ENCODE measurements around the gene MTHFD2. TPM values are rescaled to one million over a fixed set of nuclear protein-coding genes. Genes with fewer than 3 reads are reported as not detected.
"Not testable (repeated sequence)": the region's sequence is repeated elsewhere in the genome, so short reads cannot be mapped to it uniquely, and the experiment has no call there.

The MTHFD2 gene
- total RNA-seq, 1 donor from 2014 or later: 166 TPM

DNA sequence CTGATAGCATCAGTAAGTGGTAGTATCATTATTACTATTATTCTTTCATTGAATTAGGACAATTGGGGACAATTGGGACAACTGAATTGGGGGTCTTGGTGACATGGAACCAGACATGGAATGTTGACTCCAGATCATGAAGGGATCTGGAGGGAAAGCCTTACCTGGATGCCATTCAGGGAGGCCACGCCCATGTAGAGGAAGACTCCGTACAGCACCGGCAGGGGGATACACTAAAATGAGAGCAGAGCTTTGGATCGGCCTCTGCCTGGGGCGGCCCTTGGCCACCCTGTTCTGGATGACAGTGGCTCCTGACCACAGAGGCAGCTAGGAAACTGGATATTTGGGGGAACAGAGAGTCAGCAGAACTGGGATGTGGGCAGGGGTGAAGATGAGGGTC lies 29.2 kb downstream of the MTHFD2 start:
- no peak for DNase-seq (ENCODE audit: low read depth, low spot score)

DNA sequence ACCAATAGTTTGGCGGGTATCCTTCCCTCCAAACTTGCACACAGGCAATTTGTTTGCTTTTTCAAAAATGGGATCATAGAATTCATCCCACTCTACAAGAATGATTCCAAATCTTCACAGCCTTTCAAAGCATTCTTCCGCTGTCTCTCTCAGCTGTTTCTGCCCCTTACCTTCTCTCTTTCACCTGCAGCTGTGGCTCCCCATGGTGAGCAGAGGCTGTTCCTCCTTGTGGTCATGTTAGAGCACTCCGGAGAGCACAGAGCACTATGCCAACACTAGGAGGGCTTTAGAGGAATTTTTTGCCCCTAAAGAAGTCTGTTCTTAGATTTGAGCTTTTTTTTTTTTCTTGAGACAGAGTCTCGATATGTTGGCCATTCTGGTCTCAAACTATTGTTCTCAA lies 30.4 kb downstream of the MTHFD2 start:
- DNase-seq (ENCODE audit: low read depth, low spot score): no peak

DNA sequence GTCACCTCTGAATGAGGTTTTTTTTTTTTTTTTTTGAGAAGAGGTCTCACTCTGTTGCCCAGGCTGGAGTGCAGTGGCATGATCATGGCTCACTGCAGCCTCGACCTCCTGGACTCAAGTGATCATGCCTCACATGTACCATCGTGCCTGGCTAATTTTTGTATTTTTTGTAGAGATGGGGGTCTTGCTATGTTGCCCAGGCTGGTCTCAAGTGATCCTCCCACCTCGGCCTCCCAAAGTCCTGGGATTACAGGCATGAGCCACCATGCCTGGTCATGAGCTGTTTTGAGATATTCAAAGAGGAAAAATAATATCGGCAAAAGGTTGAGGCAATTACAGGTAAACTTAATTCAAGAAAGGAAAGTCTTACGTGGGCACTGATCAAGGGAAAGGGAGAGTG lies 31.4 kb downstream of the MTHFD2 start:
- DNase-seq (ENCODE audit: low read depth, low spot score): not testable (repeated sequence)

DNA sequence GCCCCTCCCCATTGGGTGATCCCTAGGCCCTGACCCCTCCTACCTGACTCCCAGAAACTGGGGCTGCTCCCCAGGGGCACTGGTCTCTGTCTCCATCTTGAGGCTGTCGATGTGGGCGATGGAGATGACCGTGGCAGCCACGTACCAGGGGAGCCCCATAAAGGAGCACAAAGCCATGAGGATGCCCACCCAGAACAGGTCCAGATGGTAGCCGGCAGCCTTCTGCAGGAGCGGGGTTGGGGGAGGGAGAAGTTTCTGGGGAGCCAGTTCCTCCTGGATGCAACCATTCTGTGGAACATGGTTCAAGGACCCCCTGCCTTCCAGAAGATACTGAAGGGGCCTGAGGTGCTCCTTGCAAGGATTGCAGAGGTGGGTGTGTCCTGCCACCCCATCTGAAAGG lies 34.0 kb downstream of the MTHFD2 start:
- DNase-seq (ENCODE audit: low read depth, low spot score): no peak

DNA sequence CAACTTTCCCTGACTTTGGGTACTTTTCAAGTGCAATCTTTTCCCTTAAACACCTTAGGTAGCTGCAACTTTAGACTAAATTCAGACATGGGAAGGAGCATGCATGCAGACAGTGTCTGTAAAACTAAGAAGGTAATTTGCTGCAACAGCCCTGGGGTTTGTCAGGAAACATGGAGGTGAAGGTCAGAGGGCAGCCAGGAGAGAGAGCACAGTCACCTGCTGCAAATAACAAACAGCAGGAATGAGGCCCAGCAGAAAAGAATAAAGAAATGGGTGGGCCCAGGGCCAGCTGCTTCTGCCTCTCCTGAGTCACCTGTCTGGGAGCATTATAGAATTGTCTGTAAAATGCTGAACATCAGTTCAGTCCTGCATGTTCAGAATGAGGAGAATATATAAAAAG lies 35.2 kb downstream of the MTHFD2 start:
- DNase-seq (ENCODE audit: low read depth, low spot score): no peak

DNA sequence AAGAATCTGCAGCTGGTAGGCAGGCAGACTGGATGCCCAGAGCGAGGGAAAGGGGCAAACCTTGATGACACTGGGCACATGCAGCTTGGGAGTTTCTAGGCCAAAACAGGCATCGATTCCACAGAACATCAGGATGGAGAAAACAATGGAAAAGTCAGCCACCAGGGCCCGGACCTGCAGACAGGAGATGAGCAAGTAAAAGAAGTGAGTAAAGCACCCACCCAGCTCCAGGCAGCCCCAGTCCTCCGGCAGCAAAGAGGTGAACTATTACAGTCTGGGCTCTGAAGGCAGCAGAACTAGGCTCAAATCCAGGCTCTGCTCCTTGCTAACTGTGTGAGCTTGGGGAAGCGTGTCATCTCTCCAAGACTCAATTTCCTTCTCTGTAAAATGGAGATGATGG lies 36.6 kb downstream of the MTHFD2 start:
- DNase-seq (ENCODE audit: low read depth, low spot score): no peak

DNA sequence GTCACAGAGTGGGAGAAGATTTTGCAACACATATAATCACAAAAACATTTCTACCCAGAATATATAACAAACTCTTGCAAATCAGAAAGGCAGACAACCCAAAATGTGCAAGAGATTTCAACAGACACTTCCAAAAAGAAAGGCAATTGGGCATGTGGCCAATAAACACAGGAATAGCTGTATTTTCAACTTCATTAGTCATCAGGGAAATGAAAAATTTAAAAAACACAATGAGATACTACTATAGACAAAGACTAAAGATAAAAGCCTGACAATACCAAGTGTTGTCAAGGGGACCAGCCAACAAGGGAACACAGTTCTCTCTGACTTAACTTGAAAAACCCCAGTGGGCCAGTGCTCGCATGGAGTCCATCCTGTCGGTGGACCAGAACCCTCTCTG lies 40.5 kb downstream of the MTHFD2 start:
- no peak for DNase-seq (ENCODE audit: low read depth, low spot score)

DNA sequence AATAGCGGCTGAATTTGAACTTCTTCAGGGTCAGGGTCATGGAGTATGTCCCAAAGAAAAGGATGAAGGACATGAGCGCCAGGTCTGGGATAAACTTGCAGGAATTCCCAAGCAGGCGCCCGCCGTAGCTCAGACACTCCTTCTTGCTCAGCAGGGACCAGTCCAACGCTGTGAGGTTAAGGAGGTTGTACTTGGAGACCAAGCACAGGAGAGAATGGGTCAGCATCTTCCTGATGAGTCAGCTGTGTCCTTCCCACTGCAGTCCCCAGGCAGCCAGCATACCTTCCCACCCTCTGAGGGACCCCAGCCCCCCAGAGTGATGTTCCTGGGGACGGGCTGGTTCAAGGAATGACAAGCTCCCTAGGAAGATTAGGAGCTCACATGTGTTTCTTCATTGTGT lies 40.9 kb downstream of the MTHFD2 start:
- no peak for DNase-seq (ENCODE audit: low read depth, low spot score)

DNA sequence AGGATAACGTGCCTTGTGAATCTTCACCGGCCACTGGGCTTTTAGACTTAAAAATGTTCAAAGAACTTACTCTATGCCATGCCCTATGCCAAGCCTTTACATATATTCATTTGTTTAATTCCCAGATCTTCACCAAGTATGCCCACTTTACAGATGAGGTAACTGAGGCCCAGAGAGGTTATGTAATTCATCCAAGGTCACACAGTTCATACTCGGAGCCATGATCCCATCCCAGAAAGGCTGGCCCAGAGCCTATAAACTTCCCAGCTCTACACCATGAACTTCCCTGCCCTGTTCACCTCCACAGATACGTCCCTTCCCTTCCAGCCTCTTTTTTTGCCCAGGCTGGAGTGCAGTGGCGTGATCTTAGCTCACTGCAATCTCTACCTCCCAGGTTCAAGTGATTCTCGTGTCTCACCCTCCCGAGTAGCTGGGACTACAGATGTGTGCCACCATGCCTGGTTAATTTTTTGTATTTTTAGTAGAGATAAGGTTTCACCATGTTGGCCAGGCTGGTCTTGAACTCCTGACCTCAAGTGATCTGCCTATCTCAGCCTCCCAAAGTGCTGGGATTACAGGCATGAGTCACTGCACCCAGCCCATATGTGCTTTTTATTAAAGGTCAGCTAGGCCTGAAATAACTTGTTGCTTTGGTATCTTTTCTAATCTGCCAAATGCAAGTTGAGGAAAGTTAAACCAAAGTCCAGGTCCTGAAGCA lies 44.1 kb downstream of the MTHFD2 start:
- no peak for DNase-seq (ENCODE audit: low read depth, low spot score)

DNA sequence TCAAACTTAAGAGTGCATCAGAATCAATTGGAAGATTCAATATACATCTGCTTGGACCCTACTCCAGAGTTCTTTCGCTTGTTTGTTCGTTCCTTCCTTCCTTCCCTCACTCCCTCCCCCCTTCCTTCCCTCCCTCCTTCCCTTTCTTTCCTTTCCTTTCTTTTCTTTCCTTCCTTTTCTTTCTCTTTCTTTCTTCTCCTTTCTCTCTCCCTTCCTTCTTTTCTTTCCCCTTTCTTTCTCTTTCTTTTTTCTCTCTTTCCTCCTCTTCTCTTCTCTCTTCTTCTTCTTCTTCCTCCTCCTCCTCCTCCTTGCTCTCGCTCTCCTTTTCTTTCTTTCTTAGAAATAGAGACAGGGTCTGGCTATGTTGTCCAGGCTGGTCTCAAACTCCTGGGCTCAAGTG lies 45.9 kb downstream of the MTHFD2 start:
- no peak for DNase-seq (ENCODE audit: low read depth, low spot score)

DNA sequence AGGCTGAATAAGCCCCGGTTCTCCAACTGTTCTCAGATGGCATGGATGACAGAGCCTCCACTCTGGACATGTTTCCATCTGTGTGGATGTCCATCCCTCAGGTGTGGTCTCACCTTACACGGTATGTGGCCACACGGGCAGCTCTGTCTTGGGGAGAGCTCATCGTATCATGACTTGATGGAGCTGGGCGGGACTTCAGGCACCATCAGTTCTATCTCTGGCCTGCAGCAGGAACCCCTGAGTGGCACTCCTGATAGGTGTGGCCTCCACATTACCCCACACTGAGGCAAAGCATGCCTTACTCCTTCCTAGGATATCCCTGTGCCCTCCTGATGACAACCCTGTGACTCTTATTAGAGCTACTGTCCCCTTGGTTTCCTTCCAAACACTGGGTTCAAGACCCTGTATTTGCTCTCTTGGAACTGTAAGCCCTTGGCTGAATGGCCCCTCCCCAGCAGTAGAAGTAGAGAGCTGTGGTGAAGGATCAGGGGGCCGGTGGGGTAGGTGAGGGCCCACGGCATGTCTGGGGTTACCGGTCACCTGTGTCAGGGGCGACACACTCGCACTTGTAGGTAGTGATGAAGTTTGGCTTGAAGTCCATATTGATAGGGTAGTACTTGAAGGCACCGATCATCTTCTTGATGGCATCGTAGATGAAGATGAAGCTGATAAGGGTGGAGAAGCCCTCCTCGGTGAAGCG lies 48.2 kb downstream of the MTHFD2 start:
- no peak for DNase-seq (ENCODE audit: low read depth, low spot score)

DNA sequence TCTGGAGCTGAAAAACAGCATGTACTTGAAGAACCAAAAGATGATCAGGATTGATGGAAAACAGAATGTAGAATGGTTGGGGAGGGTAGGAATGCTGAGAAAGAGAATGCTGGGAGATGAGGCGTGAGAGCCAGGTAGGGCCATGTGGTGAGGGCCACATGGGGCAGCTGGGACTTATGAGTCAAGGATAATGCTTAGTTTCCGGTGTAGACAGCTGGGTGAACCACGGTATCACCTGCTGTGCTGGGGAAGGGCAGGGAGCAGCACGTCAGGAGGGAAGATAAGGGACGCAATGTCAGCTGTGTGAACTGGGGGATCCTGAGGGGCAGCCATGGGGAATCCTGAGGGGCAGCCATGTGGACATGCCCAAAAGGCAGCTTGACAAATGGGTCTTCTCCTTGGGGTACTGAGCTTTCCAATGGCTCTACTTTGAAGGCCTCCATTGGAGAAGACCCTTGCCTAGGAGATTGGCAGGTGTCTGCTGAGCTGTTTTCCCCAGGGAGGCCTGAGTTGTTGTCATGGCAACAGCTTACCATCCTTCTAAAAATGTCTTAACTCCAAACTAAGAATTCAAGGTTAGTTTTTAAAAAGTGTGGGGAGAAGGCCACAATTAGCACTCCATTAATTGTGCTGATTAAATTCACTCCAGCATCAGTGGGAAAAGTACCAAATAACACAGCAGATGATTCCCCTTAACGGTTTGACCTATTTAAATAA lies 51.1 kb downstream of the MTHFD2 start:
- DNase-seq (ENCODE audit: low read depth, low spot score): no peak

DNA sequence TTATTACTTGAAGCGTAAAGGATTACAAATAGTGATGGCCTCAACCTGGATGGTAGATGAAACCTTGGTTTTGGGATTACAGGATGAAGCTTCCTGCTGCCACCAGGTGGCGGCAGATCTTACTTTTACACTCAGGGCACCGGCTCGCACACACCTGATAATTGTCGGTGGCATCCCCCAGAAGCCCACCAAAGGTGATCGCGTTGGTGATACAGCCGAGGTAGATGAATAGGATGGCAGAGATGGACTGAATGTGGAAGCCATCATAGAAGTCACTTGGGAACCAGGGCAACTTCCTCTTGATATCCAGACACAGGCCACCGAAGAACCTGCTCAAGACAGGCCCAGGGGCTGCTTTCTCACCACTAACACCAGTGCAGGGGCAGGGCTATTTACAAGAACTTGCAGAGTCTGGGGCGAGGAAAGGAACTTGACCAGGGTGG lies 51.8 kb downstream of the MTHFD2 start:
- DNase-seq (ENCODE audit: low read depth, low spot score): no peak

DNA sequence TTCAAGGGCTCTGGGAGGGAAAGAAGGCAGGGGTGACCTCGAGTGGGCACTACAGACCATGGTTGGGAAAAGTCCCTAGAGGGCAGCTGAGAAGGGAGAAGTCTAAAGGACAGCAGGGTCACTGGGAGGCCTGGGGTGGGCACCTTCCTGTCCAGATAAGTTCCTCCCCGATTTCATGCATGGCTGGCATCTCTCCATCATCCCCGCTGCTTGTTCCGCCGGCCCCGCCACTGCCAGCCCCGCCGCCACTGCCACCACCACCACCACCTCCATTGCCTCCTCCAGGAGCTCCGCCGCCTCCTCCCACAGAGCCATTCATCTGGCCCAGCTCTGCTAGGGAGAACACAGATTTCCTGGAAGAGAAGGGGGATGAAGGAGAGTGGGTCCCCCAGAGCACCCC lies 53.6 kb downstream of the MTHFD2 start:
- no peak for DNase-seq (ENCODE audit: low read depth, low spot score)

DNA sequence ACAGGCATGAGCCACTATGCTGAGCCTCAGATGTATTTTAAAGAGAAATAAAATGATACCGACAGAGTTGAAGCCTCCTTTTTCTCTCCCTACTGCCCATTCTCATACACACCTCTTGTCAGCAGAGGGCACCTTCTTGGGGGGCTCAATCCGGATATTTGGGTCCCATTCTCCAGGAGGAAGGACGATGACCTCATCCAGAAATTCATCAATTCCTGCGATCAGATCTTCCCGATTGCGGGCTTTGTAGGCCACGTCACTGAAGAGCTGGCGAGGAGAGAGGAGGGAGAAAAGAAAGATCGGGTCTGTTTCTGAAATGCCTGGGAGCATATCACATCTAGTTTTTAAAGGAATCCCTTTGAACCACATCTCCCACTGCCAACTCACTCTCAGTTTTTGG lies 54.4 kb downstream of the MTHFD2 start:
- no peak for DNase-seq (ENCODE audit: low read depth, low spot score)

DNA sequence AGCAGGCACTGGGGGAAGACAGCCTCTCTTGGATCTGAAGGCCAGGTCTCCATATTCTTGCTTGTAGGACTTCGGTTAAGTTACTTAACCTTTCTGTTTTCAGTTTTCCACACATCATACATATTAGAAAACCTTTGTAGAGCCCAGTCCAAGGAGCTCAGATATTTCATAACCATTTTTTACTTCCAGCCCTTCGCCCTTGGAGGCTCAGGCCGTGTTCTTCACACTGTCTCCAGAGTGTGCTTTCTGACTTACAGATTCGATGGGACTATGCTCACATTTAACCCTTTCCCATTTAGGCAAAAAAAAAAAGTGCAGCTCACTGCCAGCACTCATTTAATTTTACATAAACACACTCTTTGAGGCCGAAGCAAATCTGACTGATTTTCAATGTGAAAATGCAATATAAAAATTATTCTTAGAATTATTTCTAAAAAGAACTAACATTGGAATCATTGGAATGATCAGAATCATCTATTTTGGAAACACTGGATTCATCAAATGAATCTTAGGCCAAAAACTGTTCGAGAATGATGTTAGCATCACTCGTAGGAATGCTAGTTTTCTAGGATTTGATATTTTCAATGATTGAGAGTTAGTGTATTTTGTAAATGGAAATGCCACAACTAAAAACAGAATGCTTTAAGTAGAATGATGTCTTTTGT lies 55.0 kb downstream of the MTHFD2 start:
- no peak for DNase-seq (ENCODE audit: low read depth, low spot score)

DNA sequence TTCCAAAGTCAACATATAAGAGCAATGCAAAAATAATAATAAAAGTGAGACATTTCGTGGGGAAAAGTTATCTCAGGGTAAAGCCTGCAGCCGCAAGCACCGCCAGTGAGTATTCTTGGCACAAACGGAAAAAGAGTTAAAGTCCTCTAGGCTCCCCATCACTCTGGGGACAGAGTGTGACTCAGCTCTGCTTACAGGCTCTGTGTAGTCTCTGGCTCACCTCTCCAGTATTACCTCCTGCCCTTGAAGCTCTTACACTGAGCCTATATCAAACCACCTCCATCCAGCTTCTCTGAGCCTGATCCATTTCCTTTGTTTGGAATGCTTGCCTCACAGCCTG lies 55.5 kb downstream of the MTHFD2 start:
- no peak for DNase-seq (ENCODE audit: low read depth, low spot score)

DNA sequence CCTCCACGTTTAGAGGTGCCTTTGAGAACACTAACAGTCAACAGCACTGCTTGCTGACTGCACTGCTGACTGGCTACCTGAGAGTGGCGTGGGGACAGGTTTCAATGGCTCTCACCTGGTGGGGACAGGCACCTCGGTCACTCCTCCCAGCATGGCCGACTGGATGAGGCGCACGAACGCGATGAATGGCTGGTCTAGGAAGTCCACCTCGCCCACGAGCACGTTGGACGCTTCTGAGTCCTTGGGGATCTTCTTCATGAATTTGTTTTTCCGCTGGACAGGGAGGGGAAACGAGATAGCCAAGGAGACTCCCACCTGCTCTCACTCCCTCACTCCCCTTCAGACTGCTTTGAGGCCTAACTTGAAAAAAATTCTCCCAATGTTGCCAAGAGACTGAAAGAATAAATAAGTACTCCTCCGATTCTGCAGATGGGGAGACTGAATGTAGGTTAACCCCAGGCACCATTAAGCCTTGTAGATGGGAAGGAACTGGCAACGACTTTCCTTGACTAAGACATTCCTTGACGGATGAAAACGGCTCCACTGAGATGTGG lies 57.3 kb downstream of the MTHFD2 start:
- no peak for DNase-seq (ENCODE audit: low read depth, low spot score)

DNA sequence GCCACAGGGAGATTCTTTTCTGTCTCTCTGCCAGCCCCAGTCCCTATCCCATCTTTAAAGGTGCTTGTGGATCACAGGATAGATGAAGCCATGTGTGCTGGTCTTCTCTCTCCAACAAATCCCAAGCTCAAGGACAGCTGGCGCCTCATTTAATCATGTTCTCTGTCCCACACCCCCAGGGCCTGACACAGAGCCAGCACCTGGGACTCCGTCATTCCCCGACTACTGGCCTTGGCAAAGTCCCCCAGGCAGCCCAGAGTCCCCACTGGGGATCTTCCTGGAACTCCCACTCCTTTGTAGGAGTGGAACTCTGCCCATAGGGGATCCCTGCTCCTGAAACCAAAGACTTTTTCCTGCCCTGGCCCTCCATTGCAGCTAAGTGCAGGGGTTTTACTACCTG lies 60.8 kb downstream of the MTHFD2 start:
- DNase-seq (ENCODE audit: low read depth, low spot score): no peak

DNA sequence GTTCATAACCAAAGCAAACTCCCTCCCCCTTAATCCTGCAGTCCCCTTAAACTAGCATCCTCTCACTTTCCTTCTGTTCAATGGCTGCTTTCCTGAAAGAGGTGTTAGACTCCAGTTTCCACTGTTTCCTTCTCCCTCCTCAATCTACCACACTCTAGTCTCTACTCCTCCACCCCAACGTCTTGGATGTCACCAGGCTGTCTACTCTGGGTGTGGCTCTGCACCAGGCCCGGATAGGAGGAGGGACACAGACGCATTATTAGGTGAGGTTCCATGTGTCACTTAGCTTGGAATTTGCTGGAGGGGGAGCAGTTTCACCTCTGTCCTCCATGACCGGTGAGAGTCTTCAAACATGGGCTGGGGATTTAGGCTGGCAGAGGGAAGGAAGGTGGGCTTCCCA lies 61.3 kb downstream of the MTHFD2 start:
- no peak for DNase-seq (ENCODE audit: low read depth, low spot score)

DNA sequence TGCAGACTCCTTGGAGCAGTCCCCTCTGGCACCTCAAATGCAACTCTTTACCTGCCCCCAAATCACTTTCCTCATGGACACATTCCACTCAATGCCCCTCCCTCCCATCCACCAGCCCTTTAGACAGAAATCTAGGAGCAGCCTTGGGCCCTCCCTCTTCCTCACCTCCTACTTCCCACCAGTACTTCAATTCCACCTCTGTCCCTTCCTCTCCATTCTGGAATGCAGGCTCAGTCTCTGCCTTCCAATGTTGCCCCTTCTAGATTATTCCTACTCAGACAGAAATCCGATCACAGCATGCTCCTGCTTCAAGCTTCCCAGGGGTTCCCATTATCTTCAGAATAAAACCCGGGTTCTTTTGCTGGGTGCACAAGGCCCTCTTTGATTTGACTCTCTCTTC lies 62.1 kb downstream of the MTHFD2 start:
- no peak for DNase-seq (ENCODE audit: low read depth, low spot score)

All from pulmonary artery endothelial cell (primary cell).